ENCODE data around the gene GAPDHS. TPM values are rescaled to one million over a fixed set of nuclear protein-coding genes. Genes with fewer than 3 reads are reported as not detected.

The GAPDHS gene
- total RNA-seq, 6 experiments from 2014 or later, result not detected

DNA sequence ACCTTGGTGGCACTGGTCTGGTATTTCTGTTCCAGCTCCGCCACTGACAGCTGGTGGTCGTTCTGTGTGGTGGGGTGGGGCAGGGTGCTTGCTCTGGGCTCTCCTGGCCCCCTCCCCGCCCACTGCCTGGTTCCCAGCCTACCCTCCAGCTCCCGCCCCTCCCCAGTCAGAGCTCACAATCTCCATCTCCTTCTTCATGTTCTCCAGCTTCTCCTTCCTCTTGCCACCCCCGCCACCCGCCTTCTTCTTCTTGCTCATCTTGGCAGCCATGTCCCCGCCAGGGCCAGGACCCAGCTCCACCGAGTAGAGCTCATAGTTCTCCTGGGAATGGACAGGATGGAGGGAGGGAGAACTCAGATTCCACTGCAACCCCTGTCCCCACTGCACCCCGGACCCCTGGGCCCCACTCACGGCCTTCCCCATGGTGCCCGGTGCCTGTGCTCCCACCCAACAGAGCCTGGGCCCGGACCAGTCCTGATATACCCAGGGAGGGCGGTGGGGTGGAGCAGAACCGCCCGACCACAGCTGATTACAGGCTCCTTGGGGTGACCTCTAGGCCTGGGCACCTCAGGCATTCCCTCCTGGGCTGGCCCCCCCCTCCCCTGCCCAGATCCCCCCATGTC is 30.1 kb downstream of the GAPDHS start, which contains the start of gene ATP4A:
Gene ATP4A, minus strand, starts transcription at position 452 of the 623 bp plus-strand sequence. Its CDS starts 29 bp downstream, at position 423.
- DNase-seq, result no peak
- TF ChIP-seq, protein P1, sequence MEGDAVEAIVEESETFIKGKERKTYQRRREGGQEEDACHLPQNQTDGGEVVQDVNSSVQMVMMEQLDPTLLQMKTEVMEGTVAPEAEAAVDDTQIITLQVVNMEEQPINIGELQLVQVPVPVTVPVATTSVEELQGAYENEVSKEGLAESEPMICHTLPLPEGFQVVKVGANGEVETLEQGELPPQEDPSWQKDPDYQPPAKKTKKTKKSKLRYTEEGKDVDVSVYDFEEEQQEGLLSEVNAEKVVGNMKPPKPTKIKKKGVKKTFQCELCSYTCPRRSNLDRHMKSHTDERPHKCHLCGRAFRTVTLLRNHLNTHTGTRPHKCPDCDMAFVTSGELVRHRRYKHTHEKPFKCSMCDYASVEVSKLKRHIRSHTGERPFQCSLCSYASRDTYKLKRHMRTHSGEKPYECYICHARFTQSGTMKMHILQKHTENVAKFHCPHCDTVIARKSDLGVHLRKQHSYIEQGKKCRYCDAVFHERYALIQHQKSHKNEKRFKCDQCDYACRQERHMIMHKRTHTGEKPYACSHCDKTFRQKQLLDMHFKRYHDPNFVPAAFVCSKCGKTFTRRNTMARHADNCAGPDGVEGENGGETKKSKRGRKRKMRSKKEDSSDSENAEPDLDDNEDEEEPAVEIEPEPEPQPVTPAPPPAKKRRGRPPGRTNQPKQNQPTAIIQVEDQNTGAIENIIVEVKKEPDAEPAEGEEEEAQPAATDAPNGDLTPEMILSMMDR (IDR thresholded peaks at IDR 0.05), result no peak
- Mint-ChIP-seq H3K4me1 (ENCODE audit: low read depth) (no peaks in the 10 kb centered on the region), H3K27ac (no peak within 1 kb of the TSS), H3K36me3 (ENCODE audit: low read depth) (no peaks in the 10 kb centered on the region), H3K4me3 (no peak within 1 kb of the TSS), H3K9me3 (no peaks in the 10 kb centered on the region), H3K27me3 (ENCODE audit: insufficient read depth) (peaks cover 47% of the 10 kb centered on the region)

GRCh38 chr19:35565016-35565856 is 32.0 kb downstream of the GAPDHS start:
- no peak overlapping the region for H3K27ac Mint-ChIP-seq

GRCh38 chr19:35566738-35567137 is 33.5 kb downstream of the GAPDHS start:
- H3K27me3 Mint-ChIP-seq (ENCODE audit: insufficient read depth), result peaks cover 27% of the 10 kb centered on the region
- H3K36me3 Mint-ChIP-seq (ENCODE audit: low read depth), result no peaks in the 10 kb centered on the region
- H3K4me3 Mint-ChIP-seq, result no peak overlapping the region
- no peaks in the 10 kb centered on the region for H3K4me1 Mint-ChIP-seq (ENCODE audit: low read depth)
- DNase-seq, result no peak
- TF ChIP-seq, protein P1 (IDR thresholded peaks at IDR 0.05), result no peak
- no peaks in the 10 kb centered on the region for H3K9me3 Mint-ChIP-seq
- H3K27ac Mint-ChIP-seq, result no peak overlapping the region

More at GRCh38 chr19:35565016-35565856, 32.0 kb downstream of the GAPDHS start:
- peaks cover 34% of the 10 kb centered on the region for H3K27me3 Mint-ChIP-seq (ENCODE audit: insufficient read depth)
- no peaks in the 10 kb centered on the region for H3K4me1 Mint-ChIP-seq (ENCODE audit: low read depth)
- no peaks in the 10 kb centered on the region for H3K9me3 Mint-ChIP-seq
- TF ChIP-seq, protein P1 (IDR thresholded peaks at IDR 0.05), result no peak
- DNase-seq, result no peak
- H3K36me3 Mint-ChIP-seq (ENCODE audit: low read depth), result no peaks in the 10 kb centered on the region
- no peak overlapping the region for H3K4me3 Mint-ChIP-seq

DNA sequence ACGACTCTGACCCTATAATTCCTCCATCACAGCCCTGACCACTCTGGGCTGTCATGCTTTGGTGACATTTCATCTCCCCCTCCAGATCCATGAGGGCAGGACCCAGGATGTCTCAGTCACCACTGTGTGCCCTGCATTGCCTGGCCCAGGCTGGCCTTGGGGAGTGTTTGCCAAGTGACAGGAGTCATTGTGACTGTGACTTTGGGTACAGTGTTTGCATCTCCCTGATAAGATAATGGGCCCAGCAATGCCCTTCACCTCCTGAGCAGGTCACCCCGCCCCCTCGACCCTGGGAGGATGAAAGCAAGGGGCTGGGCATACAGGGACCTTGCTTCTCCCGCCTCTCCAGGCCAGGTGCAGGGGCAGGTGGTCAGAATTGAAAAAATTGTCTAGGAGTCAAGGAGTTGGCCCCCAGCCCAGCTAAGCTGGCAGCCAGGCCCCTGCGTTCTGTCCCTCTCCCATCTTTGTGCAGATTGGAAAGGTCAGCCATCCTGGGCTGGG is 36.1 kb downstream of the GAPDHS start:
- Mint-ChIP-seq H3K27me3 (ENCODE audit: insufficient read depth) (peaks cover 21% of the 10 kb centered on the region), H3K4me3 (no peak overlapping the region), H3K27ac (no peak overlapping the region), H3K36me3 (ENCODE audit: low read depth) (no peaks in the 10 kb centered on the region), H3K4me1 (ENCODE audit: low read depth) (no peaks in the 10 kb centered on the region), H3K9me3 (no peaks in the 10 kb centered on the region)
- DNase-seq, result no peak
- TF ChIP-seq, protein P1 (IDR thresholded peaks at IDR 0.05), result no peak

DNA sequence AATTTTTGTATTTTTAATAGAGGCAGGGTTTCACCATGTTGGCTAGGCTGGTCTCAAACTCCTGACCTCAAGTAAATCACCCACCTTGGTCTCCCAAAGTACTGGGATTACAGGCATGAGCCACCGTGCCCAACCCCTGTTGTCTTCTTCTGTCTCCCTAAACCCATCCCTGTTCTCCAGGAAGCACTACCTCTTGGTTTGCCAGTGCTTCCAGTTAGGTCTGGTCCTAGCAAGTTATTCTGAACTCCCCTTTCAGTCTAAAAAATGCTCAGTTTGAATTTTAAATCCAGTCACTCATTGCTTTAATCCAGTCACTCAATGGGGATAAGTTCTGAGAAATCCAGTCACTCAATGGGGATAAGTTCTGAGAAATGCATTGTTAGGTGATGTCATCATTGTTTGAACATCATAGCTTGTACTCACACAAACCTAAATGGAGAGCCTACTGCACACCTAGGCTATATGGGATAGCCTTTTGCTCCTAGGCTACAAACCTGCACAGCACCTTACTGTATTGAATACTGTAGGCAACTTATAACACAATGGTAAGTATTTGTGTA is 38.2 kb downstream of the GAPDHS start:
- peaks cover 17% of the 10 kb centered on the region for H3K9me3 Mint-ChIP-seq
- H3K36me3 Mint-ChIP-seq (ENCODE audit: low read depth), result peaks cover 12% of the 10 kb centered on the region
- DNase-seq, result no peak
- no peak overlapping the region for H3K27ac Mint-ChIP-seq
- H3K4me3 Mint-ChIP-seq, result no peak overlapping the region
- peaks cover 13% of the 10 kb centered on the region for H3K27me3 Mint-ChIP-seq (ENCODE audit: insufficient read depth)
- TF ChIP-seq, protein P1 (IDR thresholded peaks at IDR 0.05), result no peak
- no peaks in the 10 kb centered on the region for H3K4me1 Mint-ChIP-seq (ENCODE audit: low read depth)

Measured in HFFc6 (cell line).